HL-60/S4 treated with phorbol 12-myristate 13-acetate at 8.2 ng/mL for 4 days and 3 days (cell line): ENCODE measurements around the gene C12orf50.
"Not testable (repeated sequence)": the region's sequence is repeated elsewhere in the genome, so short reads cannot be mapped to it uniquely, and the experiment has no call there.

Source experiments
- in situ Hi-C: fragments of 300-500 bp; cut with MboI; formaldehyde crosslinking; loops from 2 replicates; pipeline ENCODE4 v1.15.0; 2022; ENCODE audit warnings: low sequenced_read_pairs

C12orf50 gene

DNA sequence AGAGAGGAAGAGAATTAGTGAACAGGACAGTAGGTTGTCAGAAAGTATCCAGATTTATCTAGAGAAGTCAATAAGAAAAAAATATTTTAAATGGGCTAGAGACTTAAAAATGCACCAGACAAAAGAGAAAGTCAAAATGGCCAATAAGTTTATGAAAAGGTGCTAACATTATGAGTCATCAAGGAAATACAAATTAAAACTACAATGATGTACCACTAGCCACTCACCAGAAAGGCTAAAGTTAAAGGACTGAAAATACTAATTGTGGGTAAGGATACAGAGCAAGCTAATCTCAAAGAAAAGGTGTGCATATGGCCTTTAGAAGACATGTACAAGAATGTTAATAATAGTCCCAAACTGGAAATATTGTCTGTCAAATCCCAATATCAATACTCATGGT lies 37.7 kb downstream of the C12orf50 start:
- in situ Hi-C loops = no loop called here

DNA sequence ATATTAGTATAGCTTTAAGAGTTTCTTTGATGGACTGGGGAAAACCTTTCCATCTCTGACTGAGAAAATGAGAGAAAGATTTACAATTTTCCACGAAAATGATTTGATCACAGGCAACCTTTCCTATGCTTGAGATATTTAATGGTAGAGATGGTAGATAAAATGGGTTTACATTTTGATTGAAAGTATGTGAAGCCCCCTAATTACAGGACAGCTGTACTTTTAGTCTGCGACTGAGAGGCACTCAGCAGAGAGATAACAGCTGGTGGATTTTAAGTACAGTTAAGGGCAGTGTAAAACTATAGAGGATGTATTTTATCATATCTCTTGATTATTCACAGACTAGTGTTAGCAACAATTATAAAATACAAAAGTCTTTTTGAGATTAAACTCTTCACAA lies 40.7 kb downstream of the C12orf50 start:
- in situ Hi-C loops = no loop called here

DNA sequence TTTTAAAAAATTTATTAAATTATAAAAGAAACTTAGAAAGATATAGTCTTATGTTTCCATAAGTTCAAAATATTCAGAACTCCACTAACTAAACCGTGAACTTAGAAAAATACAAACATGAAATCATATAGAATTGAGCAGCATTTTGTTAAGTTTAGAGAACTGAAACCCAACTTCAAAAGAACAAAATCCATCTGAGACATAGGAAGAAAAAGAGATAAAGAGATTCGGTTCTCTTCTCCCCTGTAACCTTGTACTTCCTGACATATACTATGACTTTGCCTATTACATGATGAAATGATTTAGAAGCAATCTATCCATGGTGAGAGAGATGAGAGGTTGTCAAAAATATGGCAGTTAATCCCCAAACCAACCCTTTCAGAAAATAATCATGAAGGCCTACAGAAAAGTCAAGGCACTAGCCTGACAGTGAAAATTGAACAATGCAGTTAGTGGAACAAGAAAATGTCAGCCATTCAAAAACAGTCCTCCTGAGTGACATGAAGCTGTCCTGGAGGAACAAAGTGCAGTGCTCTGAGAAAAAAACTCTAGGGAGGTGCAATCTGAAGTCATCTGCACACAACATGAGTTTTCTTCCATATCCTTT lies 44.0 kb downstream of the C12orf50 start:
- in situ Hi-C loops = no loop called here

DNA sequence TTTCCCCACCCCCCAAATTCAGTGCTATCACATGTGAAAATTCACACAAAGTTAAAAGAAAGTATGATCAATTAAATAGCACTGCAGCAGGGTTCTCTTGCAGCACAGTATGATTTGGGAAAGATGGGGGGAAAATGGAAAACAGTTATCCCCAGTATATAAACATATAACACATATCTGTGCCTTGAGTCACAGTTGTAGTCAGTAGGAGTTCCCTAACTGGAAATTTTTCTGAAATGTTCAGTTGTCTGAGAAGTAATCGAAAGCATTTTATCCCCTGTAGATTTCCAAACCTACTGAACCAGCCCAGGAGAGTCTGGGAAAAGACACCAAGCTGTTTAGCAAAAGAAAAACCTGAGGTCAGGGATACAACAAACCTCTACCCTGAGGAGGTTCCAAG lies 47.0 kb downstream of the C12orf50 start:
- in situ Hi-C loops = no loop called here

DNA sequence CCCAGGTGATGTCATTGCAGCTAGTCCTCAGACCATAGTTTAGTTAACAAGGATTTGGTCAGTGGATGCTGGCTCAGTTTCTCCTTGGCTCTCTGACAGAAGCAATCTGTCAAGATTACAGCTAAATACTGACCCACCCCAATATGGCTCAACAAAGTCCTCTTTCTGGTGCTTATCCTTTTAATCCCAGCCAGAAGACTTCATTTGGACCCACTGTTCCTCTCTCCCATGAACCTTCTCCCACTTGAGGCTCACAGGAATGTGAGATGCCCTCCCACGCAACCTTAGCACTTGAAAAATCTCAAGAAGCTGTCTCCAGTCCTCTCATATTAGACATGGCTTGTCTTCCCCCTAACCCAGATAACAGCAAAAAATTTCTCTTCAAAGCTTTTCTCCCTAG lies 47.7 kb downstream of the C12orf50 start:
- in situ Hi-C loops = no loop called here

DNA sequence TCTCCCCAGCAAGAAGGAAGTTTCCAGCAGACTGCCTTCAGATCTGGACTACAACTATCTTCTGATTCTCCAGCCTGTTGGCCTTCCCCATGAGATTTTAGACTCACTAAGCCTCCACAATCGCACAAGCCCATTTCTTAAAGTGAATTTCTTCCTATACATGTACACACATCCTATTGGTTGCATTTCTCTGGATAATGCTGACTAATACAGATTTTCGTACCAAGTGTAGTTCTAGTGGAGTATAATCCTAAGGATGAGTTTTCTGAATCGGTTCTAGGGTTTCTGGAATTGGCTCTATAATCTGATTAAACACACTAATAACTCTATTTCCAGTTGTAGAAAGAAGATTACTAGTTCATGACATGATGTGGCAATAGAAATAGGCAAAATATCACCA lies 53.3 kb downstream of the C12orf50 start:
- in situ Hi-C loops = no loop called here

DNA sequence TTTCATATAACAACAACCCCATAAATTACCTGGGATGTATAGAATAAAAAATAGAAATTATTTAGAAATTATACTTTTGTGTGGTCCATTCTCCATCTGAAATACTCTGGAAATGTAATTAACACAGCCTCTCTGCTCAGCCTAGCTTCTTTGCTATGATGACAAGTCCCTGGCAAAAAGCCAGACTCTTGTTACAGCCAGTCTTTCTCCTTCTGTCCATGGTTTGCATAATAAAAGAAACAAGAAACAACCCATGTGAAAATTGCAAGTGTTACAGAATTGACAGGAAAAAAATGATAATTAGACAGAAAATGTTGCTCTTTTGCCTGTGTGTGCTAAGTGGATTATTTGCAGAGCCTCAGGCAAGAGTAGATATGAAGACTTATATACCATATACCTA lies 61.3 kb downstream of the C12orf50 start:
- in situ Hi-C loops = no loop called here

DNA sequence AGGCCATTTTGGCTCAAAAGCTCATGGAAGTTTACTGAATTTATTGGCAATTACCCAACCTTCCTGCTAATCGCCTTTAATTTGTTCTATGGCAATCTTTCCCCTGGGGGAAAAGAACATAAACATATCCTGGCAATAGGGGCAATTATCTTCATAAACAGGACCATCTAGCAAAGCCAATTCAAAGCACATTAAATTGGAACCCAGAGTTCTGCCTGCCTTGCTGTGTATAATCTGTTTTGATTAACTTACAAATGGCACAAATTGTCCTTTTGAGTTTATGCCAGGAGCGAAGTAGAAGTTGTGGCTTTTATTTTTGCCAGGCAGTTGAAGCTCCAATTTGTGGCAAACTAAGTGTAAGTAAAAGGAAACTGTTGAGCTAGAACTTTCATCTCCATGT lies 68.6 kb downstream of the C12orf50 start:
- in situ Hi-C loops = no loop called here

DNA sequence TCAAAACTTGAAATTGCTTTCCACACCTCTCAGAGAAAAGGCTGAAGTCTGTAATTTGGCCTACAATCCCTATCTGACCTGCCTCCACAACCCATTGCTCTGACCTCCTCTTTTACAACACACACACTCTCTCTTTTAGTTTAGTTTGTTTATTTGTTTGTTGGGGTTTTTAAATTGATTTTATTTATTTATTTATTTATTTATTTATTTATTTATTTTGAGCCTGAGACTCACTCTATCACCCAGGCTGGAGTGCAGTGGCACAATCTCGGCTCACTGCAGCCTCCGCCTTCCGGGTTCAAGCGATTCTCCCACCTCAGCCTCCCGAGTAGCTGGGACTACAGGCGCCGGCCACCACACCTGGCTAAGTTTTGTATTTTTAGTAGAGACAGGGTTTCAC lies 75.2 kb downstream of the C12orf50 start:
- in situ Hi-C loops = not testable (repeated sequence)

DNA sequence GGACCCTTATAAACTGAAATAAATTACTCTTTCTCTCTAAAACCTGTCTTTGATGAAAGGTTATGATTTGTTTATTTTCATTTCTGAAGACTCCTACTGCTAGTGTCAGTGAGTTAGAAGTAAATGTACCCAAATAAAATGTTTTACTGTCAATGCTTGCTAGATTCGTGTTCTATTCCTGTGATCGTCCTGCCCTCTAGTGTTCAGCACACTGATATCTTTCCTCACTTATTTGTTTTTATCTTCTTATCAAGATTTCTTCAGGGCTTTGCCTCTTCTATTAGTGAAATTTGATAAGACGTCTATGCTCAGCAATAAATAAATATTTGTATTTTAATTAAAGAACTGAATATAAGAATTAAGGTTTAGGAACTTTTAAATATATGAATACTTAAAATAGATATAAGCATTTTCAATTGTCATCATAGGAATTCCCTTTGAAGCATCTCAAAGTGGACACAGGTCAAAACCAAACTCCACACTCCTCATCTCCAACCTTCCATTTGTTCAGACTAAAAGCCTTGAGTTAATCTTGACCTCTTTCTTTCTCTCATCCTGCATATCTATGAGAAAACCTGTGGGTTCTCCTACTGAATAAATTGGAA lies 75.8 kb downstream of the C12orf50 start:
- in situ Hi-C loops = no loop called here

DNA sequence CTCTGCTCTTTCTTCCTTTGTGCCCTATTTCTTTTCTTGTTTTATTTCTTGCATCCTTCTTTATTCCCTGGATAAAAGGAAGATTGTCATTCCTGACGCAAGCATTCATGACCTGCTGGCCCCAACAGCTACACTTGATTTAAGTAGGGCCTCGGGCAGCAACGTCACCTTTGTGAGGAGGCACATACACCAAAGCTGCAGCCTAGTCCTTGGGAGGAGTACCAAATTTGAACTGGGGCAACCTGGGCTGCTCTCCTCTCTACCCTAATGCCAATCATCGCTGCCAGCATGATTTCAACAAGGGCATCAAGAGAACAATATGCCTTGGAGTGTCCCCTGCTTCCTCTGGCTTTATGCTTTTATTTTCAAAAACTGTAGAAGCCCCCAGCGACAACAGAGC lies 76.4 kb downstream of the C12orf50 start:
- in situ Hi-C loops = no loop called here

DNA sequence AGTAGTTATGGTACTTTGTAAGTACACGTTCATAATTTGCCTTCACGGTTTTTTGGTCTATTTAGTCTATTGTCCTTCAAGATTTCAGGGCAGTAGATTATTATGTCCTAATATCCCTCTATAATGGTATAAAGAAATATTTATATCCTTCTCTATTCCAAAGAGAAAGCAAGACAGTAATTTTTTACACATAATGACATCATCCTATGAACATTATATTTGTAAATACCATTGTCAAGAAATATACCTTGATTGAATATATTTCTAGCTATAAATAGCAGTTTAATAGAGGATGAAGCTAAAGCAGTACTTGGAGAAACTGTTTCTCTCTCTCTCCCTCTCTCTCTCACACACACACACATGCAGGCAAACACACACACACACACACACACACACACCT lies 77.0 kb downstream of the C12orf50 start:
- in situ Hi-C loops = no loop called here

DNA sequence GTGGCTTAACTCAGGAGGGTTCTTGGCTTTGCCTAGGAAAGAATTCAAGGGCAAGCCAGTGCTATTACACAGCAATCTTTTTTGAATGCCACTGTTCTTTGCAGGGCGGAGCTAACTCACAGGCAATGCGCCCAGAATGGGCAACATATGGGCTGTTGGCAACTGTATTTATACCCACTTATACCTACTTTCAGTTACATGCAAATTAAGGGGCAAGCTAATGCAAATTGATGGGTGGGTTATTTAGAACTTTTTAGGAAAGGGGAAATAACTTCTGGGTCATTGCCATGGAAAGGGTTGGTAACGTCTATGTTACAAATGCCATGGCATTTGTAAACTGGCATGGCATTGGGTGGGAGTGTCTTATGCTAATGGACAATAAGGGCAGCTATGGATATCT lies 85.4 kb downstream of the C12orf50 start:
- in situ Hi-C loops = no loop called here

DNA sequence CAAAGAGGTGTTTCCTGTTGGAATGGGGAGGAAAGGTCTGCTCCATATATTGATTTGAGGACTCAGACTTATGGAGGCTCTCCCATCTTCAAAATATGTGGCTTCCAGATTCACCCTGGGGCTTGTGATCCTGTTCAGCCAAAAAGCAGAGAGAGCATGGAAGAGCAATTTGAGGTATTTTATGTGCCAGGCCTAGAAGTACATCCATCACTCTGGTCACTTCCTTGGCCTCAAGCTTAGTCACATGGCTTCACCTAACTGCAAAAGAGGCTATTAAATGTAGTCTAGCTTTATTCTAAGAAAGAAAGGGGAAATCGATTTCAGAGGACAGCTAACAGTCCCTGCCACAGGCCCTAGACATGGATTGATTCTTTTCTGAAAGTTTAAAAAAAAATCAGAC lies 86.2 kb downstream of the C12orf50 start:
- in situ Hi-C loops = no loop called here

DNA sequence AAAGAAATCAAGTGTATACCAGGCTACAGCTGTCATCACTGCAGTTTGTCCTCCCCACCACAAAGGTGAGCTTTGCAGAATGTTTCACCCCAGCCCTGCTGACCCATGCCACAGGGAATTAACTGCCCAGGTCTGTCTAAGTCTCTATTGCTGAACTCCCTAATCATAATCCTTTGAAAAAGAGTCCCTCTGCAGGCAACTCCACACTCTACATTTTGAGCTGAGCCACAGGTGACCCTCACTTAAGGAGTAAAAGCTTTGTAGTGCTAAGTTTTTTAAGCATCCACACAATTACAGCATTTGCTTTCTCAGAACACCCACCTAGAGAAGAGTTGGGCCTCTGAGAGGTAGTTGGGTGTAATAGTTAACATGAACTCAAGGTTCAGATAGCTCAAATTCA lies 90.0 kb downstream of the C12orf50 start:
- in situ Hi-C loops = no loop called here

DNA sequence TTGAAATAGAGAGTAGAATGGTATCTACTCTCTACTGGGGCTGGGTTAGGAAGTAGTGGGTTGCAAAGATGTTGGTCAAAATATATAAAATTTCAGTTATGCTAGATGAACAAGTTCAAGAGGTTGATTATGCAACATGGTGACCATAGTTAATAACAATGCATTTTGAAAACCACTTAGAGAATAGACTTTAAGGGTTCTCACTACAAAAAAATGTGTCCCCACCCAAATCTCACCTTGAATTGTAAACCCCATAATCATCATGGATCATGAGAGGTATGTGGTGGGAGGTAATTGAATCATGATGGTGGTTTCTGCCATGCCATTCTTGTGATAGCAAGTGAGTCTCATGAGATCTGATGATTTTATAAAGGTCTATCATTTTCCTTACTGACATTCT lies 94.0 kb downstream of the C12orf50 start:
- in situ Hi-C loops = no loop called here

DNA sequence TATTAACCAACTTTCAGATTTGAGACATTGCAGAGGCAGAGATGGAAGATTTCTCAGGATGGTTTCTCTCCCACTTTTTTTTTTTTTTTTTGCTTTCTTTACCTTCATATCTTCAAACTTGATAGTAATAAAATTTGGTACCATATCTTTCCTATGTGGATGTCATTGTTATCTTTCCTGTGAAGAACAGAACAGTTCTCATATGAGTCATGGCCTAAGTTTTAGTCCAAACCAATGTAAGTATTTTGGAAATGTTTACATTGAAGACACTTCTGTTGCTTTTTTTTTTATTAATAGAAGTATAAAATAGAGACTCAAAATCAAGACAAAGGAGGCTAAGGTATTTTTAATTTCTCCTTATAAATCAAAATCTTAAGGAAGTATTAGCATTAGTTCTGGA lies 95.2 kb downstream of the C12orf50 start:
- in situ Hi-C loops = no loop called here

DNA sequence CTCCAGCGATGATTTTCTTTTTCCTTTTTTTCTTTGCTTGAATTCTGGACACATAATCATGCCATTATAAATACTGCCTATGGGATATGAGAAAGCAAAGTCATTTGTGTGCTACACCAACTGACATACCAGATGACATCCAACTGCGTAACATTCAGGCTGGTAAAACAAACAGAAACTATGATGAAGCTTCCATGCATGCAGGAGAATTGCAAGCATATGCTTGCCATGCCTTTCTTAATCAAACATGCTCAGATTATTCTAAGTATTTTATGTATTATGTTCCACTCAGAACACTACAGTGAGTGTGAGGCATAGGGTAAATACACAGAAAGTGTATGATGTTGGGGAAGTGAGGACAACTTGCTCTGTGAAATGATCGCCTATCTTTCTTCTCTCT lies 97.4 kb downstream of the C12orf50 start:
- in situ Hi-C loops = no loop called here

DNA sequence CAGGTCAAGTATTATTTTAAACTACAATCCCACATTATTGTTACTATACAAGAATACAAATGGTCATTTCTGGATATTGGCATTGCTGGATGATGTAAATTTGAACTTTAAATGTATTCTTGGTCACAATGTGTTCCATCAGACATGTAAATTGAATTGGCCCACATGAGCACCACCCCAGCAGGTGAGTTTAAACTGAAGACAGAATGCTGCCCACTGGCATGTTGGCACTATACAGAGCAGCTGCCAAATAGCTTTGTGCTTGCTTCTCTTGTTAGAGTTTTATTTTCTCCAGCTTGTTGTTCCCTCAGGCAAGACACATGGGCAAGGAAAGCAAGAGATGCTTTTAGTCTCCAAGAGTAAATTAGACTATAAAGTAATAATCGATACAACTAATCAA lies 98.6 kb downstream of the C12orf50 start:
- in situ Hi-C loops = no loop called here
